Measurements from ENCODE around the gene KRTAP5-11.
"Not testable (repeated sequence)": the region's sequence is repeated elsewhere in the genome, so short reads cannot be mapped to it uniquely, and the experiment has no call there.

The KRTAP5-11 gene, protein sequence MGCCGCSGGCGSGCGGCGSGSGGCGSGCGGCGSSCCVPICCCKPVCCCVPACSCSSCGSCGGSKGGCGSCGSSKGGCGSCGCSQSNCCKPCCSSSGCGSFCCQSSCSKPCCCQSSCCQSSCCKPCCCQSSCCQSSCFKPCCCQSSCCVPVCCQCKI

DNA sequence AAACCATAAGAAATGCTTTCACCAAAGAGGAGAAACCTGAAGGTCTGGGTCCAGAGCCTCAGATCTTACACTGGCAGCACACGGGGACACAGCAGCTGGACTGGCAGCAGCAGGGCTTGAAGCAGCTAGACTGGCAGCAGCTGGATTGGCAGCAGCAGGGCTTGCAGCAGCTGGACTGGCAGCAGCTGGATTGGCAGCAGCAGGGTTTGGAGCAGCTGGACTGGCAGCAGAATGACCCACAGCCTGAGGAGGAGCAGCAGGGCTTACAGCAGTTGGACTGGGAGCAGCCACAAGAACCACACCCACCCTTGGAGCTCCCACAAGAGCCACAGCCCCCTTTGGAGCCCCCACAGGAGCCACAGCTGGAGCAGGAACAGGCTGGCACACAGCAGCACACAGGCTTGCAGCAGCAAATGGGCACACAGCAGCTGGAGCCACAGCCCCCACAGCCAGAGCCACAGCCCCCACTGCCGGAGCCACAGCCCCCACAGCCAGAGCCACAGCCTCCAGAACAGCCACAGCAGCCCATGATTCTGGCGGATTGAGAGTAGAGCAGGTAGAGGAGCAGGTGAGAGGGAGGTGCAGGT is at the start of gene KRTAP5-11:
Gene KRTAP5-11, minus strand, starts transcription at position 567 of the 587 bp plus-strand sequence. Its CDS starts 38 bp downstream, at position 529.
- DNase-seq (ENCODE audit: low read depth) = no peak
- TF ChIP-seq CTCF (IDR thresholded peaks at IDR 0.05; ENCODE audit: control insufficient read depth, extremely low read depth, insufficient read depth) = no peak
- H3K4me3 ChIP-seq (ENCODE audit: low read depth, low read length) = no peak within 1 kb of the TSS

DNA sequence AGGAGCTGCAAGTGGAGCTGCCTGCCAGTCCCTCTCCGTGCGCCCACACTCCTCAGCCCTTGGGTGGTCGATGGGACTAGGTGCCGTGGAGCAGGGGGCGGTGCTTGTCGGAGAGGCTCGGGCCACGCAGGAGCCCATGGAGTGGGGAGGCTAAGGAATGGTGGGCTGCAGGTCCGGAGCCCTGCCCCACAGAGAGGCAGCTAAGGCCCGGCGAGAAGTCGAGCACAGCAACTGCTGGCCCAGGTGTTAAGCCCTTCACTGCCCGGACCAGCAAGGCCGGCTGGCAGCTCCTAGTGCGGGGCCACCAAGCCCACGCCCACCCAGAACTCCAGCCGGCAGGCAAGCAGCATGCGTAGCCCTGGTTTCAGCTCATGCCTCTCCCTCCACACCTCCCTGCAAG is 48.9 kb upstream of the KRTAP5-11 start:
- H3K4me3 ChIP-seq (ENCODE audit: low read depth, low read length); DNase-seq (ENCODE audit: low read depth): not testable (repeated sequence)

- H3K4me3 ChIP-seq (ENCODE audit: low read depth, low read length); DNase-seq (ENCODE audit: low read depth): not testable (repeated sequence)
These were observed 47.4 kb upstream of the KRTAP5-11 start for GRCh38 chr11:71630071-71630470.

- DNase-seq (ENCODE audit: low read depth) = not testable (repeated sequence)
These were observed 46.3 kb upstream of the KRTAP5-11 start for GRCh38 chr11:71628943-71629342.

DNA sequence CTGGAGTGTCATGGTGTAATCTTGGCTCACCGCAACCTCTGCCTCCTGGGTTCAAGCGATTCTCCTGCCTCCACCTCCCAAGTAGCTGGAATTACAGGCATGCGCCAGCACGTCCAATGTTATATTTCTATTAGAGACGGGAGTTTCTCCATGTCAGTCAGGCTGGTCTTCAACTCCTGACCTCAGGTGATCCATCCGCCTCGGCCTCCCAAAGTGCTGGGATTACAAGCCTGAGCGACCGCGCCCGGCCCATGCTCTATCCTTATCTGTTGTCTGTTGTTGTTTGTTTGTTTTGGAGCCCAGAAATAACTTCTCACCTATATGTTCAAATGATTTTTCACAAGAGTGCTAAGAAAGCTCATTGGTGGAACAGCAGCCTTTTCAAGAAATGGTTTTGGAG is 40.6 kb upstream of the KRTAP5-11 start:
- not testable (repeated sequence) for H3K4me3 ChIP-seq (ENCODE audit: low read depth, low read length); DNase-seq (ENCODE audit: low read depth)

More at GRCh38 chr11:71628943-71629342, 46.3 kb upstream of the KRTAP5-11 start:
- H3K4me3 ChIP-seq (ENCODE audit: low read depth, low read length) = not testable (repeated sequence)

GRCh38 chr11:71622561-71622960 is 39.9 kb upstream of the KRTAP5-11 start:
- not testable (repeated sequence) for DNase-seq (ENCODE audit: low read depth); H3K4me3 ChIP-seq (ENCODE audit: low read depth, low read length)

GRCh38 chr11:71615003-71615402 is 32.3 kb upstream of the KRTAP5-11 start:
- peak; percentile 92 for DNase-seq (ENCODE audit: low read depth)
- not testable (repeated sequence) for H3K4me3 ChIP-seq (ENCODE audit: low read depth, low read length)

- DNase-seq (ENCODE audit: low read depth); H3K4me3 ChIP-seq (ENCODE audit: low read depth, low read length): not testable (repeated sequence)
These were observed 31.8 kb upstream of the KRTAP5-11 start for GRCh38 chr11:71614366-71614917.

DNA sequence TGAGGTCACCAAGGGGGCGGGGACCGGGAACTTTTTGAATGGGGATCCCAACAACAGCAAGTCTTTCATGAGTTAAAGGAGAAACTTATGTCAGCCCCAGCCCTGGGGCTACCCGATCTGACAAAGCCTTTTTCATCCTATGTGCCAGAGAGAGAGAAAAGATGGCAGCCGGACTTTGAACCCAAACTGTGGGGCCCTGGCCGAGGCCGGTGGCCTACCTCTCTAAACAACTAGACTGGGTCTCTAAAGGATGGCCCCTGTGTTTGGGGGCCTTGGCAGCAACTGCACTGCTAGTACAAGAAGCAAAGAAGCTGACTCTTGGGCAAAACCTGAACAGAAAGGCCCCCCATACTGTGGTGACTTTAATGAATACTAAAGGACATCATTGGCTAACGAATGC is 31.3 kb upstream of the KRTAP5-11 start:
- DNase-seq (ENCODE audit: low read depth); H3K4me3 ChIP-seq (ENCODE audit: low read depth, low read length): not testable (repeated sequence)

GRCh38 chr11:71611218-71611910 is 28.7 kb upstream of the KRTAP5-11 start:
- DNase-seq (ENCODE audit: low read depth); H3K4me3 ChIP-seq (ENCODE audit: low read depth, low read length): not testable (repeated sequence)

DNA sequence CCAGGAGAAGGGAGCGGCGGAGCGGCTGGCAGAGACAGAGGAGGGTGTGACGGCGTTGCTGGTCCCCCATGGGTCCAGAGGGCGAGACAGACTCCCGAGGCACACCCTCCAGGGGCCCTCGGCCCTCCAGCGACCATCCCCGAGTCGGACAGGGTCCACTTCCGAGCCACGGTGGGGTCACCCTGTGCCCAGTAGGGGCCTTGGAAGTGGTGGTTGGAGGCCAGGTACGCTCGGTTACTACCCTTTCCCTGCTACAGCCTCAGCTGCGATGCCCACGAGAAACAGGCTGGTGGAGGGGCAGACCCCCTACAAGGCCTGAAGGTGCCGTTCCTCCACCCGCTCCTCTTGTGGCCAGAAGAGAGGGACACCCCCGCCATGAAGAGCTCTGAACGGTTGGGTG is 25.6 kb upstream of the KRTAP5-11 start:
- not testable (repeated sequence) for H3K4me3 ChIP-seq (ENCODE audit: low read depth, low read length); DNase-seq (ENCODE audit: low read depth)

- DNase-seq (ENCODE audit: low read depth) = not testable (repeated sequence)
These were observed 25.0 kb upstream of the KRTAP5-11 start for GRCh38 chr11:71607520-71608216.

DNA sequence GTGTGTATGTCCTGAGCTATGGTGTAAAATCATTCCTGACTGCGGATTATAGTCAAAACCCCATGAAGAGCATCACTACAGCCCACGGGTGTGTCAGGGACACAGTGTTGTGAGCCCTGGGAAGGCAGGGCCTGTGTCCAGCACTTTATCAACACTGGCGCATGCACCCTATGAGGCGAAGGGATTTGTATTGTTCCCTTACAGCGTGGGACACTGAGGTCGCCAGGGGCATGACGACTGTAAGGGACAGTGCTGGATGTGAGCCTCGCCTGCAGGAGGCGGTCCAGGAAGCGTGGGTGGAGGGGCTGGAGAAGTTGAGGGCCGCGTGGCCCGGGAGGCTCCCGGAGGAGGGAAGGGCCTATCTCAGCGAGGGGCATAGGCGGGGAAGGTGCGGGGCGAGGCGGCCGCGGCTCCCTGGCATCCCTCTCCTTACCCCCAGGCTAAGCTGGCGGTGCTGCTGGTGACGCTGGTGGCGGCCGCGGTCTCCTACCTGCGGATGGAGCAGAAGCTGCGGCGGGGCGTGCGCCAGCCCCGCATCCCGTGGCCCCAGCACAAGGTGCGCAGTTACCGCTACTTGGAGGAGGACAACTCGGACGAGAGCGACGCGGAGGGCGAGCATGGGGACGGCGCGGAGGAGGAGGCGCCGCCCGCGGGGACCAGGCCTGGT is 24.3 kb upstream of the KRTAP5-11 start:
- H3K4me3 ChIP-seq (ENCODE audit: low read depth, low read length); DNase-seq (ENCODE audit: low read depth): not testable (repeated sequence)

More at GRCh38 chr11:71607520-71608216, 25.0 kb upstream of the KRTAP5-11 start:
- not testable (repeated sequence) for H3K4me3 ChIP-seq (ENCODE audit: low read depth, low read length)

Data from LNCaP clone FGC (cell line).